OCI-LY3 (cell line): ENCODE results near the gene KCTD5.

Experiments used
- CTCF ChIP-seq: fragments of 200-600, 300-600 bp; sonication (generic); IDR thresholded peaks from 2 replicates; pipeline ENCODE4 v1.5.1; 2014; ENCODE audit warnings: antibody characterized with exemption, low read length, low read depth
- EZH2phosphoT487 ChIP-seq: fragments of 200-600 bp; shearing (Covaris generic); IDR thresholded peaks from 2 replicates; pipeline ENCODE4 v1.6.1; 2018; ENCODE audit warnings: antibody characterized with exemption, mixed run types, low read depth

- TF ChIP-seq CTCF = no peak
- TF ChIP-seq EZH2phosphoT487 = no peak
These were observed 16.8 kb downstream of the KCTD5 start for GRCh38 chr16:2698965-2699750.
